Neural cell (in vitro differentiated cells): ENCODE results near the gene IL22.

Source experiments
- CTCF ChIP-seq: fragments of 450-650 bp; IDR thresholded peaks from 2 replicates; pipeline ENCODE4 v1.5.1; 2014; ENCODE audit warnings: antibody characterized with exemption, mild to moderate bottlenecking, moderate library complexity; ENCODE audit not compliant: poor library complexity, severe bottlenecking
- EP300 ChIP-seq: fragments of 450-650 bp; conservative IDR thresholded peaks from 2 replicates; pipeline ENCODE4 v1.6.1; 2014; ENCODE audit warnings: antibody characterized with exemption, mild to moderate bottlenecking, moderate library complexity; ENCODE audit not compliant: poor library complexity, severe bottlenecking
- EZH2 ChIP-seq: fragments of 200-600, 300-800 bp; shearing (Covaris generic), sonication (generic); IDR thresholded peaks from 2 replicates; pipeline ENCODE4 v1.6.1; 2014; ENCODE audit warnings: antibody characterized with exemption, low read length, borderline replicate concordance, mild to moderate bottlenecking; ENCODE audit not compliant: insufficient read depth, poor library complexity, severe bottlenecking
- MXI1 ChIP-seq: fragments of 450-650 bp; conservative IDR thresholded peaks from 2 replicates; pipeline ENCODE4 v1.6.1; 2014; ENCODE audit warnings: antibody characterized with exemption, mild to moderate bottlenecking; ENCODE audit not compliant: poor library complexity, severe bottlenecking
- POLR2AphosphoS5 ChIP-seq: IDR thresholded peaks from 2 replicates; pipeline ENCODE4 v1.6.1; 2012
- RAD21 ChIP-seq: fragments of 450-650 bp; conservative IDR thresholded peaks from 2 replicates; pipeline ENCODE4 v1.6.1; 2014; ENCODE audit warnings: antibody characterized with exemption, mild to moderate bottlenecking, moderate library complexity
- SMC3 ChIP-seq: fragments of 450-650 bp; conservative IDR thresholded peaks from 2 replicates; pipeline ENCODE4 v1.6.1; 2014; ENCODE audit warnings: antibody characterized with exemption, mild to moderate bottlenecking, moderate library complexity; ENCODE audit not compliant: poor library complexity
- TAF1 ChIP-seq: IDR thresholded peaks from 2 replicates; pipeline ENCODE4 v1.6.1; 2012; ENCODE audit warnings: low read depth

- no peak for TF ChIP-seq CTCF
- no peak for TF ChIP-seq EP300
- no peak for TF ChIP-seq RAD21
- TF ChIP-seq POLR2AphosphoS5 = no peak
- TF ChIP-seq EZH2 = no peak
- TF ChIP-seq SMC3 = no peak
- no peak for TF ChIP-seq MXI1
- TF ChIP-seq TAF1 = no peak
These were observed 21.7 kb downstream of the IL22 start for GRCh38 chr12:68231691-68232090.
